ENCODE measurements around the gene VIL1. TPM values are rescaled to one million over a fixed set of nuclear protein-coding genes. Genes with fewer than 3 reads are reported as not detected.

The VIL1 gene
- total and polyA plus RNA-seq, 2 of the 8 experiments (the other 6 are each of a cell fraction or from before 2014, with no cell fraction given) = 6.2 to 7.0 TPM

GRCh38 chr2:218397820-218398436 is 21.0 kb upstream of the VIL1 start:
- H2BK120ac ChIP-seq (replicated peaks; ENCODE audit: low read depth, low read length) = no peak overlapping the region
- no peak overlapping the region for H3K4ac ChIP-seq (replicated peaks; ENCODE audit: insufficient read length, low read depth, low read length)
- peak overlapping the region; percentile 78 for H3K18ac ChIP-seq (ENCODE audit: extremely low read depth, low read length)
- H3K79me1 ChIP-seq (ENCODE audit: low read depth, low read length) = no peaks in the 10 kb centered on the region
- H3K4me1 ChIP-seq (replicated peaks in 1 of 4; ENCODE audit: control insufficient read depth in 3 of 4, insufficient read depth in 4 of 4, low read length in 3 of 4) = peaks cover 0 to 39% (median 26%) of the 10 kb centered on the region in 4 experiments; a peak in 6 of 7 replicates
- 0 out of 2 replicates have a peak overlapping the region, but pooled peaks have one; percentile 53 for H2AK5ac ChIP-seq (ENCODE audit: low read depth, low read length)
- no peak overlapping the region for H4K91ac ChIP-seq (replicated peaks; ENCODE audit: insufficient read length, low read length)
- no peak overlapping the region for H3K56ac ChIP-seq (replicated peaks; ENCODE audit: insufficient read length, low read depth, low read length)
- H3K9me3 ChIP-seq (ENCODE audit: insufficient read depth in 2 of 2, low read depth in 1 of 2, low read length in 1 of 2) = no peaks in the 10 kb centered on the region
- ChIA-PET CTCF (ENCODE audit: partially characterized antibody) (interaction anchor here (1.0 to 7.5 kb wide), 9 partner anchors 8 to 125 kb away, joined by 3 to 96 read pairs (median 8); partner anchors contain the start of genes AAMP, CATIP, PNKD and TMBIM1), POLR2A (ENCODE audit: partially characterized antibody) (interaction anchor here (0.7 to 4.4 kb wide), 7 partner anchors 7 to 869 kb away, joined by 3 to 35 read pairs (median 5); partner anchors contain the start of genes AAMP and PNKD)
- no peak overlapping the region for H2AFZ ChIP-seq (ENCODE audit: low read length)
- peak overlapping the region; percentile 87; the same call in 1 of the 2 replicates for H2BK12ac ChIP-seq (ENCODE audit: low read depth, low read length)
- 0 out of 2 replicates have a peak overlapping the region, but pooled peaks have one; percentile 48 for H2BK20ac ChIP-seq (ENCODE audit: low read length)
- H3K23ac ChIP-seq (ENCODE audit: insufficient read length) = no peak overlapping the region
- H2BK5ac ChIP-seq (ENCODE audit: low read depth, low read length) = no peak overlapping the region
- H2BK15ac ChIP-seq (ENCODE audit: low read length) = peak overlapping the region; percentile 29; the same call in 1 of the 2 replicates
- H3K27me3 ChIP-seq (replicated peaks in 1 of 4; ENCODE audit: control insufficient read depth in 3 of 4, extremely low read depth in 1 of 4, insufficient read depth in 3 of 4, low read length in 3 of 4) = peaks cover 22 to 34% (median 31%) of the 10 kb centered on the region in 4 experiments
- no peak overlapping the region for H3K14ac ChIP-seq (ENCODE audit: insufficient read length)
- DNase-seq (ENCODE audit: low read depth in 1 of 2, low spot score in 2 of 2) = peak in 1 of 2 experiments; percentile 67
- H4K20me1 ChIP-seq (replicated peaks in 1 of 2; ENCODE audit: control insufficient read depth in 1 of 2, insufficient read depth in 2 of 2, low read length in 2 of 2) = peaks cover 0 to 2% of the 10 kb centered on the region in 2 experiments
- no peak overlapping the region for H4K5ac ChIP-seq (ENCODE audit: insufficient read length, low read depth, low read length)
- peaks cover 26% of the 10 kb centered on the region; the same call in 1 of the 2 replicates for H3K23me2 ChIP-seq (ENCODE audit: low read depth, low read length)
- peak overlapping the region; percentile 49 to 77 (median 64) for H3K4me3 ChIP-seq (ENCODE audit: extremely low read depth in 1 of 4, insufficient read depth in 2 of 4, low read depth in 3 of 4, low read length in 4 of 4)
- no peak overlapping the region for H4K8ac ChIP-seq (ENCODE audit: extremely low read depth, insufficient read depth, low read length)
- H3K79me2 ChIP-seq (ENCODE audit: control insufficient read depth in 1 of 2, insufficient read depth in 2 of 2, low read length in 2 of 2) = no peaks in the 10 kb centered on the region
- H3K9ac ChIP-seq (replicated peaks in 1 of 4; ENCODE audit: extremely low read depth in 1 of 4, low read depth in 3 of 4, low read length in 3 of 4) = no peak overlapping the region
- H3K27ac ChIP-seq (ENCODE audit: low read depth, low read length) = no peak overlapping the region
- H3K36me3 ChIP-seq (ENCODE audit: control insufficient read depth in 2 of 4, insufficient read depth in 4 of 4, low read length in 3 of 4) = no peaks in the 10 kb centered on the region
- peak overlapping the region; percentile 82 to 84 for H3K4me2 ChIP-seq (ENCODE audit: insufficient read depth in 1 of 2, low read depth in 2 of 2, low read length in 2 of 2)
- WGBS, 2 experiments (ENCODE audit: extremely low coverage in 1 of 2, insufficient coverage in 1 of 2, insufficient read length in 1 of 2, insufficient replicate concordance in 2 of 2, low coverage in 1 of 2, low lambda C conversion rate in 2 of 2, missing lambda C conversion rate in 1 of 2) = 4% methylated on average over 35 of the region's 35 CpGs; no CpG with 5 or more reads in 1 of the 2 experiments
- FAIRE-seq = no peak
- TF ChIP-seq SAP30 (IDR thresholded peaks at IDR 0.05; ENCODE audit: insufficient read depth, insufficient replicate concordance, low read length) = no peak
- TF ChIP-seq E2F6 (IDR thresholded peaks at IDR 0.05) = peak; percentile 61; the same call in 1 of the 2 replicates
- TF ChIP-seq BRCA1 (IDR thresholded peaks at IDR 0.05; ENCODE audit: low read depth, low read length) = no peak
- no peak for TF ChIP-seq RAD21 (IDR thresholded peaks at IDR 0.05 in 1 of 2, conservative IDR thresholded peaks at IDR 0.05 in 1 of 2; ENCODE audit: low read depth in 2 of 2, low read length in 2 of 2)
- TF ChIP-seq CHD2 (IDR thresholded peaks at IDR 0.05; ENCODE audit: low read length) = no peak
- TF ChIP-seq, protein P1, sequence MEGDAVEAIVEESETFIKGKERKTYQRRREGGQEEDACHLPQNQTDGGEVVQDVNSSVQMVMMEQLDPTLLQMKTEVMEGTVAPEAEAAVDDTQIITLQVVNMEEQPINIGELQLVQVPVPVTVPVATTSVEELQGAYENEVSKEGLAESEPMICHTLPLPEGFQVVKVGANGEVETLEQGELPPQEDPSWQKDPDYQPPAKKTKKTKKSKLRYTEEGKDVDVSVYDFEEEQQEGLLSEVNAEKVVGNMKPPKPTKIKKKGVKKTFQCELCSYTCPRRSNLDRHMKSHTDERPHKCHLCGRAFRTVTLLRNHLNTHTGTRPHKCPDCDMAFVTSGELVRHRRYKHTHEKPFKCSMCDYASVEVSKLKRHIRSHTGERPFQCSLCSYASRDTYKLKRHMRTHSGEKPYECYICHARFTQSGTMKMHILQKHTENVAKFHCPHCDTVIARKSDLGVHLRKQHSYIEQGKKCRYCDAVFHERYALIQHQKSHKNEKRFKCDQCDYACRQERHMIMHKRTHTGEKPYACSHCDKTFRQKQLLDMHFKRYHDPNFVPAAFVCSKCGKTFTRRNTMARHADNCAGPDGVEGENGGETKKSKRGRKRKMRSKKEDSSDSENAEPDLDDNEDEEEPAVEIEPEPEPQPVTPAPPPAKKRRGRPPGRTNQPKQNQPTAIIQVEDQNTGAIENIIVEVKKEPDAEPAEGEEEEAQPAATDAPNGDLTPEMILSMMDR (IDR thresholded peaks at IDR 0.05; ENCODE audit: control extremely low read depth in 1 of 3, insufficient read depth in 1 of 3, low read depth in 1 of 3, low read length in 3 of 3) = no peak
- TF ChIP-seq KDM4A (IDR thresholded peaks at IDR 0.05; ENCODE audit: low read depth, low read length, severe bottlenecking) = peak; percentile 36
